Measurements from ENCODE around the gene DNAJC4. TPM values are rescaled to one million over a fixed set of nuclear protein-coding genes. Genes with fewer than 3 reads are reported as not detected.

DNAJC4 gene
- total RNA-seq, 4 donors from 2014 or later = 21.5 to 32.0 (median 26.9) TPM

- TF ChIP-seq CTCF (IDR thresholded peaks at IDR 0.05; ENCODE audit: low read depth) = no peak
Measured at GRCh38 chr11:64241491-64242374, 11.4 kb downstream of the DNAJC4 start.

GRCh38 chr11:64243236-64243854 lies 13.0 kb downstream of the DNAJC4 start:
- no peak for TF ChIP-seq CTCF (IDR thresholded peaks at IDR 0.05; ENCODE audit: low read depth)

- TF ChIP-seq CTCF (IDR thresholded peaks at IDR 0.05; ENCODE audit: low read depth) = no peak
Measured at GRCh38 chr11:64244107-64244506, 13.8 kb downstream of the DNAJC4 start.

GRCh38 chr11:64244966-64245365 lies 14.6 kb downstream of the DNAJC4 start:
- no peak for TF ChIP-seq CTCF (IDR thresholded peaks at IDR 0.05; ENCODE audit: low read depth)

GRCh38 chr11:64245401-64245796 lies 15.1 kb downstream of the DNAJC4 start:
- TF ChIP-seq CTCF (IDR thresholded peaks at IDR 0.05; ENCODE audit: low read depth) = no peak

- no peak for TF ChIP-seq CTCF (IDR thresholded peaks at IDR 0.05; ENCODE audit: low read depth)
Measured at GRCh38 chr11:64245797-64246620, 15.7 kb downstream of the DNAJC4 start.
